ENCODE results near the gene MYO5B. TPM values are rescaled to one million over a fixed set of nuclear protein-coding genes. Genes with fewer than 3 reads are reported as not detected.

The MYO5B gene
- total and polyA plus RNA-seq, 10 of the 15 experiments (the other 5 are each of a cell fraction or from before 2014, with no cell fraction given) = 2.5 to 4.5 (median 3.3) TPM

- H3K27me3 ChIP-seq (replicated peaks in 1 of 2; ENCODE audit: control insufficient read depth in 2 of 2, insufficient read depth in 2 of 2, low read length in 1 of 2) = no peaks in the 10 kb centered on the region
- no peaks in the 10 kb centered on the region for H3K9me3 ChIP-seq (replicated peaks; ENCODE audit: control insufficient read depth, insufficient read depth, low read length)
- WGBS (ENCODE audit: insufficient coverage, insufficient replicate concordance, low lambda C conversion rate, missing lambda C conversion rate) = 7% methylated on average over 3 of the region's 3 CpGs
- no peaks in the 10 kb centered on the region for H3K4me1 ChIP-seq (ENCODE audit: control insufficient read depth, insufficient read depth, low read length)
- TF ChIP-seq, protein P1, sequence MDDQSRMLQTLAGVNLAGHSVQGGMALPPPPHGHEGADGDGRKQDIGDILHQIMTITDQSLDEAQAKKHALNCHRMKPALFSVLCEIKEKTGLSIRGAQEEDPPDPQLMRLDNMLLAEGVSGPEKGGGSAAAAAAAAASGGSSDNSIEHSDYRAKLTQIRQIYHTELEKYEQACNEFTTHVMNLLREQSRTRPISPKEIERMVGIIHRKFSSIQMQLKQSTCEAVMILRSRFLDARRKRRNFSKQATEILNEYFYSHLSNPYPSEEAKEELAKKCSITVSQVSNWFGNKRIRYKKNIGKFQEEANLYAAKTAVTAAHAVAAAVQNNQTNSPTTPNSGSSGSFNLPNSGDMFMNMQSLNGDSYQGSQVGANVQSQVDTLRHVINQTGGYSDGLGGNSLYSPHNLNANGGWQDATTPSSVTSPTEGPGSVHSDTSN (IDR thresholded peaks at IDR 0.05; ENCODE audit: insufficient replicate concordance, low read depth, low read length) = no peak
- no peak for TF ChIP-seq POU2F2 (IDR thresholded peaks at IDR 0.05; ENCODE audit: borderline replicate concordance, low read depth, low read length)
- TF ChIP-seq NFIC (IDR thresholded peaks at IDR 0.05; ENCODE audit: low read depth, low read length) = no peak
- TF ChIP-seq PKNOX1 (IDR thresholded peaks at IDR 0.05) = no peak
- TF ChIP-seq RCOR1 (conservative IDR thresholded peaks at IDR 0.05; ENCODE audit: low read depth, low read length) = no peak
- no peak for TF ChIP-seq KLF5 (IDR thresholded peaks at IDR 0.05; ENCODE audit: partially characterized antibody)
- no peak for TF ChIP-seq NR2C2 (IDR thresholded peaks at IDR 0.05; ENCODE audit: borderline replicate concordance, control insufficient read depth, insufficient read length, low read depth)
- H3K4me2 ChIP-seq (ENCODE audit: control insufficient read depth, insufficient read depth) = no peak overlapping the region
- H2AFZ ChIP-seq (ENCODE audit: control insufficient read depth, low read depth, low read length) = no peak overlapping the region
- no peaks in the 10 kb centered on the region for H3K36me3 ChIP-seq (ENCODE audit: control insufficient read depth in 2 of 2, insufficient read depth in 2 of 2, low read length in 1 of 2)
- ATAC-seq = no peak
- ChIA-PET RAD21 (ENCODE audit: unreplicated experiment) (interaction anchor here (1.7 kb wide), 1 partner anchor 195 kb away, joined by 6 read pairs; no protein-coding TSS in a partner anchor), SMC1A (ENCODE audit: uncharacterized antibody, unreplicated experiment) (no interaction called here), CTCF (no interaction called here), POLR2A (no interaction called here)
- H3K4me3 ChIP-seq = no peak overlapping the region
- H4K20me1 ChIP-seq (ENCODE audit: control insufficient read depth, insufficient read depth) = no peaks in the 10 kb centered on the region
- intact Hi-C loops (cut with micrococcal nuclease; ENCODE audit: unreplicated experiment) (loop anchor here (2.0 to 5.0 kb wide), 2 partner anchors 186 to 259 kb away; partner anchors contain the start of genes CFAP53 and MYO5B), in situ Hi-C loops (cut with MboI) (loop anchor here (10.0 kb wide), 1 partner anchor 426 kb away; no protein-coding TSS in a partner anchor)
- H3K79me2 ChIP-seq (ENCODE audit: control insufficient read depth, insufficient read depth, low read length) = no peaks in the 10 kb centered on the region
- BruUV-seq (replicated peaks) = no TSS peak
- no peak for FAIRE-seq
- no peak for DNase-seq (ENCODE audit: low read depth, low spot score)
- H3K27ac ChIP-seq (ENCODE audit: control insufficient read depth, insufficient read depth) = no peak overlapping the region
- no peak overlapping the region for H3K9ac ChIP-seq (ENCODE audit: control insufficient read depth, insufficient read depth, low read length)
Observed at GRCh38 chr18:50008306-50008705, 186.6 kb downstream of the MYO5B start.
